HG02840 (cell line): Measurements from ENCODE around the gene NDUFA5.
"Not testable (repeated sequence)": the region's sequence is repeated elsewhere in the genome, so short reads cannot be mapped to it uniquely, and the experiment has no call there.

Experiments used
- ATAC-seq: cut with Tn5 transposase; IDR thresholded peaks from one replicate; pipeline ENCODE4 v1.9.1; 2021; ENCODE audit warnings: mild to moderate bottlenecking, moderate library complexity, moderate number of reproducible peaks; ENCODE audit not compliant: unreplicated experiment, low FRiP score

Gene NDUFA5

DNA sequence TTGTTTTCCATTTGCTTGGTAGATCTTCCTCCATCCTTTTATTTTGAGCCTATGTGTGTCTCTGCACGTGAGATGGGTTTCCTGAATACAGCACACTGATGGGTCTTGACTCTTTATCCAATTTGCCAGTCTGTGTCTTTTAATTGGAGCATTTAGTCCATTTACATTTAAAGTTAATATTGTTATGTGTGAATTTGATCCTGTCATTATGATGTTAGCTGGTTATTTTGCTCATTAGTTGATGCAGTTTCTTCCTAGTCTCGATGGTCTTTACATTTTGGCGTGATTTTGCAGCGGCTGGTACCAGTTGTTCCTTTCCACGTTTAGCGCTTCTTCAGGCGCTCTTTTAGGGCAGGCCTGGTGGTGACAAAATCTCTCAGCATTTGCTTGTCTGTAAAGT is 31.1 kb downstream of the NDUFA5 start:
- ATAC-seq: not testable (repeated sequence)

DNA sequence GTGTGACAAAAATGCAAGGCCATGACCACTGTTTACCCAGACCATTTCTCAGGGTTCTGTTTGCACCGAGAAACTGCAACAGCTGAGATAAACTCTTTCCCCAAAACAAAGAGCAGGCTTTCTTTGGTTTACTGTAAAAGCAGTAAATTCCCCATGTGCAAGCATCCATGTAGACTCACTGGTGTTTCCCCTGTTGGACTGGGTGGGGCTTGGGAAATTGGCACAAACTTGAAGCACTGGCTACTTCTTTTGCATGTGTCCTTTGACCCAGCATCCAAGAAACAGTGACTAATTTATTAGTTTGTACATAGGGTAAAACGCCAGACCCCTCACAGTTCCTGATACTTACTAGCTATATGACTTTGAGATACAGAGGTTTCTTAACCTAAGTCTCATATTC is 35.6 kb downstream of the NDUFA5 start:
- no peak for ATAC-seq

DNA sequence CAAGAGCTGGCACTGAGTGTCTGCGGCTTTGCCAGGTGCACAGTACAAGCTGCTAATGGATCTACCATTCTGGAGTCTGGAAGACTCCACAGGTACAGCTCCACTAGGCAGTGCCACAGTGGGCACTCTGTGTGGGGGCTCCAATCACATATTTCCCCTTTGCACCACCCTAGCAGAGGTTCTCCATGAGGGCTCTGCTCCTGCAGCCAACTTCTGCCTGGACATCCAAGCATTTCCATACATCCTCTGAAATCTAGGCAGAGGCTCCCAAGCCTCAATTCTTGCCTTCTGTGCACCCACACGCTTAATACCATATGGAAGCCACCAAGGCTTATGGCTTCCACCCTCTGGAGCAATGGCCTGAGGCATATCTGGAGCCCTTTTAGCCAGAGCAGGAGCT is 52.4 kb downstream of the NDUFA5 start:
- ATAC-seq: no peak

DNA sequence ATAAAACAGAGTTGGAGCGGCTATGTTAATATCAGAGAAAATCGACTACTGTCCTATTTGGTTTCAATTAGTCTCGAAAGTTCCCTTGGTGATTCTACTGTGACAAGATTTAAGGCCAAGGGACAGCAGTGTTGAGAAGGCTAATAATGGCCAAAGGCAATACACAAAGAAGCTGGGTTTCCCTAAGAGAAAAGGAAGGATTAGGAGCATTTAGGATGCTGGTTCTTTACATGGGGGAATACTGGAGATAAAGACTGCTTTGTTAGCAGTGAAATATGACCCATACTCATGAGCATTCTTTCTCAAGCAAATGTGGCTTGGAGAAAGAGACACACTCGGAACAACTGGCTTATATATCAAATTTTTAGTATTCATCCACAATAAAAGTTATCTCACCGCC is 55.4 kb downstream of the NDUFA5 start:
- ATAC-seq: no peak

DNA sequence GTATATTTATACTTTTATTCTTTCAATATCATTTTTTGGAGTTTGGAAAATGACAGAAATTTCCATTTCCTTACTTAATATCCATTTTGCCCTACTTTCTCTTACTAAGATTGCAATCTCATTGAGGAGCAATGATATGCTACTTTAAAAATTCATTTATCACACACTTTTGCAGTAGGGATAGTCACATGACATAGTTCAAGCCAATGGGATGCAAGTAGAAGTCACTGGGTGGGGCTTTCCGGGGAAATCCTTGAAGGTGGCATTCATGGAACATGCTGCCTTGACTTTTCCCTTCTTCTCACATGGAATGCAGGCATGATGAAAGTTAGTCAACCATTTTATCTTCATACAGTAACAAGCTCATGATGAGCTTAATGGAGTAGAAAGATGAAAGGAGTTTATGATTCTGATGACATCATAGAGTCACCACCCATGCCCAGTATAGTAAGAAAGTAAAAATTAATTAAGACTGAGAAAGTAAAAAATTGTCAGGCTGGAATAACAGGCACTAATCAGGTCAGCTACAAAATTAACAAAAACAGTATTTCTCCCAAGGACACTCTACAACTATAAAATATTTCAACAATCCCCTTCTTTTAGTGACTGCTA is 56.6 kb downstream of the NDUFA5 start:
- no peak for ATAC-seq

DNA sequence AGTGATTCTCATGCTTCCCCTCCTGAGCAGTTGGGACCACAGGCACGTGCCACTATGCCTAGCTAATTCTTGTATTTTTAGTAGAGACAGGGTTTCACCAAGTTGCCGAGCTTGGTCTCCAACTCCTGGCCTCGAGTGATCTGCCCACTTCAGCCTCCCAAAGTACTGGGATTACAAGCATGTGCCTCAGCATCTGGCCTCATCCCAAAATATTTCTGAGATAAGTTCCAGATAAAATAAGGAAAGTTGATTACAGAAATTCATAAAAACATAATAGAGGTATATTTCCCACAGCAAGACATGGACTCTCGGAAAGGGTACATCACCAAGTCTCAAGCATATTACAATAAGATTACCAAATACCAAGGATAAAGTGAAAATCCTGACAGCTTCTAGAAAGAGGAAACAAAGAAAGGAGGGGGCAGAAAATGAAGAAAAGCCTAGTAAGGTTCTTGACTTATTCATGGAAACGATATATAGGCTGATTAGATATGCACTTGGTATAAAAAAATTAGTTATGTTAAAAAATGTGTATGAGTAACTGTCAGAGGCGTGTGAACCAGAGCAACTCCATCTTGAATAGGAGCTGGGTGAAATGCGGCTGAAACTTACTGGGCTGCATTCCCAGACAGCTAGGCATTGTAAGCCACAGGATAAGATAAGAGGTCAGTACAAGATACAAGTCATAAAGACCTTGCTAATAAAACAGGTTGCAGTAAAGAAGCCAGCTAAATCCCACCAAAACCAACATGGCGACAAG is 58.2 kb downstream of the NDUFA5 start:
- ATAC-seq: no peak

DNA sequence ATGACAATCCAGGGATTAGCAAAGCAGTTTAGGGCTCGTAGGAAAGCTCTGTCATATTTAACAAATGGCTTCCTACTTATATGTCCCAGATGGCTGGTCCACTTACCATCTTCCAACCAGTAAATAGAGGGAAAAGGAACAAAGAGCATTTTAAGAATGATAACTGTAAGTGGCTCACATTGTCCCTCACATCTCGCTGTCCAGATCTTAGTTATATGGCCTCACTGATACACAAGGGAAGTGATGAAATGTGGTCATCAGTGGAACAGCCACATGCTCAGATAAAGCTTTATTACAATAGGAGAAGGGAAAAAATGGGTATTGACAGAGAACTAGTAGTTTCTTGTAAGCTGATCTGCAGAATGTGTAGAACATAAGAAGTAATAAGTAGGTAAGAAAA is 59.0 kb downstream of the NDUFA5 start:
- ATAC-seq: no peak

DNA sequence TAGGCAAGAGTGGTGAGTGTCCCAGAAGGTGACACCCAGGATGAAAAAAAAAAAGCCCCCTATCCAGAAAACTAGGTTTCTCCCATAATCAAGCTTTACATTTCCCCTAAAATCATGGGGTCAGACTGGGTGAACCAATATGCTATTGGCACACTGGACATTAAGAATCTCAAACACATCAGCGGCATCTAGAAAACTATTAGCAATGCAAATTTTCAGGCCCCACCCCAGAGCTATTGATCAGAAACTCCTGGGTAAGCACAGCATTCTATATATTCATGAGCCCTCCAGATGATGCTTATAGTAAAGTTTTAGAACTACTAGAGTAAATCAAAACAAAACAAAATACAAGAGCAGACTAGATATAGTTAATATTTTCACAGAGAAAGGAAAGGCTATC is 59.6 kb downstream of the NDUFA5 start:
- ATAC-seq: no peak

DNA sequence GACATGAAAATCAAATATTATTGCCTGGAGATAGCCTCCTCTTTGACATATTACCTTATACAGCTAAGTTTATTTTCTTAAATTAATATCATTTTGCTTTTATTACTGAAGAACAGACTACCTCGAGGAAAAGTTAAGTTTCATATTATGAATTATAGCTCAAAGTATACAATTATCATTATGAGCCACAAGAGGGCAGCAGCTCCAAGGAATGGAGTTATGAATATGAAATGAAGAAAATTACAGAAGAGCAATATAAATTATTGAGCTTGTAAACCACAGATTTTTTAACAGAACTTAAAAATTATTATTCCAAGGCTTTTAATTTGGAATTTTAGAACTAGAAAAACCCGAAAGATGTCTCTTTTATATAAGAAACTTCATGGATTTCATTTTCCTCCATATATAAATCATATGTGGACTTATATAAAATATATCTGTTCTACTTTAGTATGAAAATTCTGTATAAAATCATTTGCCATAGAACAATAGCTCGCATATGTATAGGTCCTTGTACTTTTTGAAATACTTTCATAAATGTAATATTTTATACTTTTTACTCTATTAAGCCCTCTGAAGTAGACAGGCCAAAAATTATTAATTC is 63.3 kb downstream of the NDUFA5 start:
- no peak for ATAC-seq

DNA sequence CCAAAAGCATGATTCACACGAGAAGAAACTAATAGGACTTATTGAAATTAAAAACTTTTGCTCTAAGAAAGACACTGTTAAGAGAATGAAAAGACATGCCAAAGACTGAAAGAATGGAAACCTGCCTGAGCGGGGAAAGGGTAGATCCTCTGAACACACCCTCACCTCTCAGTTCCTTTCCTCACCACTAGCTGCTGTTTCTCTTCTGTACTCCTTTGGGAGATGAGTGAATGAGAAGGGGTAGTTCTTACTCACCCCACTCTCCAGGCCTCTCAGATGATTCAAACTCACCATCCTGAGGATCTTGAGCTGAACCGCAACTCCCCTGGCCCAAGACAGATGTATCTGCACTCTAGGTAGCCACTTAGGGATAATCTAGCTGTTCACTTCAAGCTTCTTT is 65.1 kb downstream of the NDUFA5 start:
- ATAC-seq: peak; percentile 88
